ENCODE measurements around the gene STK32A. TPM values are rescaled to one million over a fixed set of nuclear protein-coding genes. Genes with fewer than 3 reads are reported as not detected.

Gene STK32A
- total RNA-seq (2022; extraction: Qiagen RNA extraction; ENCODE audit: low read depth): 0.09 to 0.30 TPM (median 0.29 TPM) in 5 replicates

DNA sequence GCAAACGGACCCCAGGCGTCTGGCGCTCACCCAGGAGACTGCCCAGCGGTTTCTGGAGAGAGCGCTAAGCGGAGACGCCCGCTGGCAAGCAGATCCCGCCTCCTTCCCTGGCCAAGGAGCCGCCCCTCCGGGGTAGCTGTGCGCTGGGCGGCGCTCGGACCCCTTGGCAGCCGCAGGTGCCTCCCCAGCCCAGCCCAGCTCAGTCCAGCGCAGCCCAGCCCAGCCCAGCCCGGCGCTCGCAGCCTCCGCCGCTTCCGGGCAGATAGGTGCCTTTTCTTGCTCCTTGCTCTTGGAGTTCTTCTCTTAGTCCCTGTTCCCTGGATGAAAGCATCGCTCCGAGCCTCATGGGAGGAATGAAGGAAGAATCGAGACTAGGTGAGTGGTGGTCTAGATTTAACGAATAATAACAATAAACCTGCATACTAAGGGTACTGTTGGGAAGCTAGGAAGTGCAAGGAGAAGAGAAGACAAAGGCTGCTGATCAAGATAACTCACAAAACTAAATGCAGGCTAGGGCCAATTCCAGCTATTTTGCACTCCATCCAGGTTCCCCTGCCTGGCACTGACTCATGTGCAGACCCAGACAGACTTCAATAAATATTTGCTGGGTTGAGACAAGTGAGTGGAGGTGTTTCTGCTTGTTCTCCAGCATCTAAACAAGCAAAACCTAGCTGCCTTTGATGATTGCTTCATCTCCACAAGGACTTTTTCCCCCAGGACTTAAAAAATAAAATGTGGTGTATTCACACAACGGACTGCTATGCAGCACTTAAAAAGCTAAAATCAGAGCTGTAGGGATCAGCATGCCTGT lies at the start of gene STK32A:
STK32A (plus strand) TSS at position 202 of the 811 bp plus-strand sequence. CDS start 4,609 bp downstream, outside the sequence.

